Testis (tissue), 3 donors: ENCODE measurements around the gene TRMT112. TPM values are rescaled to one million over a fixed set of nuclear protein-coding genes. Genes with fewer than 3 reads are reported as not detected.

ENCODE experiments used
- DNase-seq: peaks from one replicate; pipeline ENCODE4 v3.0.0-alpha.2; 2019
- H3K27ac ChIP-seq, 2 donors: fragments of 200-600 bp; sonication (generic); one replicate each; pipeline ENCODE4 v1.5.1; 2019
- H3K27me3 ChIP-seq: fragments of 200-600 bp; sonication (generic); one replicate; pipeline ENCODE4 v1.5.1; 2019
- H3K36me3 ChIP-seq: fragments of 200-600 bp; sonication (generic); one replicate; pipeline ENCODE4 v1.5.1; 2017; ENCODE audit warnings: low read depth; ENCODE audit errors: missing control alignments
- H3K4me1 ChIP-seq: fragments of 200-600 bp; sonication (generic); one replicate; pipeline ENCODE4 v1.5.1; 2019
- H3K4me3 ChIP-seq, 2 donors: fragments of 200-600 bp; sonication (generic); one replicate each; pipeline ENCODE4 v1.5.1; 2017 to 2019
- H3K9me3 ChIP-seq: fragments of 200-600 bp; sonication (generic); one replicate; pipeline ENCODE4 v1.5.1; 2017
- POLR2A ChIP-seq: fragments of 450-650 bp; IDR thresholded peaks from one replicate; pipeline ENCODE4 v1.6.1; 2017; ENCODE audit warnings: antibody characterized with exemption, mild to moderate bottlenecking, moderate library complexity
- WGBS, 2 donors: methylation state at CpG; one replicate each; pipeline ENCODE4 v1.1.5; 2018; 5-methylcytosine and 5-hydroxymethylcytosine counted together
- intact Hi-C: fragments of 100-400 bp; cut with DNase I; formaldehyde crosslinking; loops from one replicate; pipeline ENCODE4 v1.15.1; 2023; ENCODE audit warnings: low total_unique reads
- polyA plus RNA-seq: library from polyadenylated mRNA; stranded (reverse); fragments of 350-450 nt; fragmentation: Illumina TruSeq; extraction: RNeasy Lipid Tissue Mini Kit (QIAGEN cat#74804); gene quantifications from one replicate; pipeline ENCODE4 v1.2.3, GENCODE V29; 2014; ENCODE audit warnings: low read depth, low replicate concordance; ENCODE audit not compliant: insufficient read depth
- total RNA-seq, 2 donors: library from RNA; depleted of rRNA; stranded (reverse); fragments of >200 nt; gene quantifications; one replicate each; pipeline ENCODE4 v1.2.3, GENCODE V29; 2016
- TF ChIP-seq, protein P1 (sequence below), 3 experiments: fragments of 450-650 bp in 2 of 3; fragments of 200-600 bp in 1 of 3; sonication (generic) in 1 of 3; IDR thresholded peaks; one replicate each; pipeline ENCODE4 v1.5.1; 2016 to 2019; ENCODE audit warnings: antibody characterized with exemption in 3 of 3, mild to moderate bottlenecking in 2 of 3, moderate library complexity in 1 of 3

TRMT112 gene
- total and polyA plus RNA-seq, 3 donors from 2014 or later, result 275 to 340 (median 303) TPM

DNA sequence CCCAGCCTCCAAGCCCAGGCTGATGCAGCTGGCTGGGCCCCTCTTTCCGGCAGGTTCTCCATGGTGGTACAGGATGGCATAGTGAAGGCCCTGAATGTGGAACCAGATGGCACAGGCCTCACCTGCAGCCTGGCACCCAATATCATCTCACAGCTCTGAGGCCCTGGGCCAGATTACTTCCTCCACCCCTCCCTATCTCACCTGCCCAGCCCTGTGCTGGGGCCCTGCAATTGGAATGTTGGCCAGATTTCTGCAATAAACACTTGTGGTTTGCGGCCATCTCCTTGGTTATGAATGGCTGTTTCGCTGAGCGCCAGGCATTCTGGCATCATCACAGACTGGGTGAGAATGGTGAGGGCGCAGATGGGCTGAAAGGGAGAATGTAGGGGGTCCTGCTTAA, 4.2 kb upstream of the TRMT112 start:
- 95% methylated on average over 5 of the region's 5 CpGs for WGBS, 2 donors
- intact Hi-C loops, result no loop called here
- Histone ChIP-seq H3K4me1 (peaks cover 9% of the 10 kb centered on the region), H3K27ac (peak overlapping the region in 1 of 2 donors; percentile 31), H3K9me3 (no peaks in the 10 kb centered on the region), H3K27me3 (no peaks in the 10 kb centered on the region), H3K36me3 (no peaks in the 10 kb centered on the region), H3K4me3 (no peak overlapping the region)
- no peak for TF ChIP-seq POLR2A
- TF ChIP-seq, protein P1, sequence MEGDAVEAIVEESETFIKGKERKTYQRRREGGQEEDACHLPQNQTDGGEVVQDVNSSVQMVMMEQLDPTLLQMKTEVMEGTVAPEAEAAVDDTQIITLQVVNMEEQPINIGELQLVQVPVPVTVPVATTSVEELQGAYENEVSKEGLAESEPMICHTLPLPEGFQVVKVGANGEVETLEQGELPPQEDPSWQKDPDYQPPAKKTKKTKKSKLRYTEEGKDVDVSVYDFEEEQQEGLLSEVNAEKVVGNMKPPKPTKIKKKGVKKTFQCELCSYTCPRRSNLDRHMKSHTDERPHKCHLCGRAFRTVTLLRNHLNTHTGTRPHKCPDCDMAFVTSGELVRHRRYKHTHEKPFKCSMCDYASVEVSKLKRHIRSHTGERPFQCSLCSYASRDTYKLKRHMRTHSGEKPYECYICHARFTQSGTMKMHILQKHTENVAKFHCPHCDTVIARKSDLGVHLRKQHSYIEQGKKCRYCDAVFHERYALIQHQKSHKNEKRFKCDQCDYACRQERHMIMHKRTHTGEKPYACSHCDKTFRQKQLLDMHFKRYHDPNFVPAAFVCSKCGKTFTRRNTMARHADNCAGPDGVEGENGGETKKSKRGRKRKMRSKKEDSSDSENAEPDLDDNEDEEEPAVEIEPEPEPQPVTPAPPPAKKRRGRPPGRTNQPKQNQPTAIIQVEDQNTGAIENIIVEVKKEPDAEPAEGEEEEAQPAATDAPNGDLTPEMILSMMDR (IDR thresholded peaks at IDR 0.05), result no peak
- DNase-seq, result no peak

DNA sequence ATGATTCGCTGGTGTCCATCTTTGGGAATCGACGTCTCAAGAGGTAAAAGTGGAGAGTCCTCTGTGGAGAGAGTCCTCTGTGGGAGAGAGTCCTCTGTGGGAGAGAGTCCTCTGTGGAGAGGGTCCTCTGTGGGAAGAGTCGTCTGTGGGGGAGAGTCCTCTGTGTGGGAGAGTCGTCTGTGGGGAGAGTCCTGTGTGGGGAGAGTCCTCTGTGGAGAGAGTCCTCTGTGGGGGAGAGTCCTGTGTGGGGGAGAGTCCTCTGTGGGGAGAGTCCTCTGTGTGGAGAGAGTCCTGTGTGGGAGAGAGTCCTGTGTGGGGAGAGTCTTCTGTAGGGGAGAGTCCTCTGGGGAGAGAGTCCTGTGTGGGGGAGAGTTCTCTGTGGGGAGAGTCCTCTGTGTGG, 3.7 kb upstream of the TRMT112 start:
- intact Hi-C loops, result no loop called here
- TF ChIP-seq POLR2A, result no peak
- TF ChIP-seq, protein P1 (IDR thresholded peaks at IDR 0.05), result no peak
- H3K4me1 ChIP-seq, result peaks cover 9% of the 10 kb centered on the region
- peak overlapping the region in 1 of 2 donors; percentile 31 for H3K27ac ChIP-seq
- WGBS, 2 donors, result 70 to 84% methylated on average over 5 of the region's 5 CpGs
- H3K4me3 ChIP-seq, result no peak overlapping the region
- no peak for DNase-seq
- no peaks in the 10 kb centered on the region for H3K36me3 ChIP-seq
- no peaks in the 10 kb centered on the region for H3K9me3 ChIP-seq
- H3K27me3 ChIP-seq, result no peaks in the 10 kb centered on the region

DNA sequence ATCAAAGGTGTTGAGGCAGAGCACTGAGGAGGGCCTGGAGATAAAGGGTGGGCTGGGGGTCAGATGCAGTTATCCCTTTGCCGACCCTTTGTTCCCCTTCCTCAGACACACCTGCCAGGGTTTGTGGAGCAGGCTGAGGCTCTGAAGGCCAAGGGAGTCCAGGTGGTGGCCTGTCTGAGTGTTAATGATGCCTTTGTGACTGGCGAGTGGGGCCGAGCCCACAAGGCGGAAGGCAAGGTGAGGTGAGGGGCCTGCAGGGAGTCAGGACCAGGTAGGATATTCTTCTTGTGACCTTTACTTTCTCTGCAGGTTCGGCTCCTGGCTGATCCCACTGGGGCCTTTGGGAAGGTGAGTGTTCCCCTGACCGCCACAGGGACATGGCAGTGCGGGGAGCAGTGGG, 3.2 kb upstream of the TRMT112 start:
- peaks cover 9% of the 10 kb centered on the region for H3K4me1 ChIP-seq
- H3K27ac ChIP-seq, result peak overlapping the region in 1 of 2 donors; percentile 31
- H3K36me3 ChIP-seq, result no peaks in the 10 kb centered on the region

DNA sequence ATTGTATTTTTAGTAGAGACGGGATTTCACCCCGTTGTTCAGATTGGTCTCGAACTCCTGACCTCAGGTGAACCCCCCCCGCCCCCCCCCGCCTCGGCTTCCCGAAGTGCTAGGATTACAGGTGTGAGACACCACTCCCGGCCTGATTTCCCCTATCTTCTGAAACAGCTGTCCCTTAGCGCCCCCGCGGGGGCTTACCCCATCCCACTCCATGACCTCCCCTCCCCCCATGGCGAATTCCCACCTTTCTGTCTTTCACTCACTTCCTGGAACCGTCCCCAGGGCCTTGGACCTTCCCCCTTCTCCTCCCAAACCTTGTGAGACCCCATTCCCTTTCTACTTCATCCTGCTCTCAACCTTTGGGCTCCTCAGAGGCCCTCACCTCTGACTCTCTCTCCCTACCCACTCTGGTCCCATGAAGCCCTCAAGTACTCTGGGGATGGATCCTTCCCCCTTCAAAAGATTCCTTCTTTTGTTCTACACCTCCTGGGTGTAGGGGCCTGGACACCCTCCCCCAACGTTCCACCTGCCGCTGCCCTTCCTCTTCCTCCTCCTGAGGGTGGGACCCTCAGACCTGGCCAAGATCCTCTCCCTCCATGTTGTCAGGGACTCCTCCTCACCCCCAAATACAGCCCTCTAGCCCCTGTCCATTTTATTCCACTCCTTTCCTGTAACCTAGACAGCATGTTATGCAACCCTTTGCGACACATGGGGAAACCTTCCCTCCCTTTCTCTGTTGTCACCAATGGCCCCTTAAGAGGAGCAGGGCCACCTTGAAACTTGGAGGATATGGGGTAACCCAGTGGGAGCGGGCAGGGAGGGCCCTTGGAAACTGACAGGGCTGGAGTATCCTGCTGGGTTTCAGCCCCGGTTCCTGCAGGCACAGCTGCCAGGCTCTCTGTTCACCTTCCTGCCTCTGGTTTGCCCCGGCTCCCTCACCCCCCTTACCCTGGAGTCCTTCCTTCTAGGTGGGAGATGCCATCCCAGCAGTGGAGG, 1.7 kb upstream of the TRMT112 start:
- WGBS, 2 donors, result 23 to 24% methylated on average over 19 of the region's 19 CpGs
- H3K4me1 ChIP-seq, result peaks cover 9% of the 10 kb centered on the region
- H3K27ac ChIP-seq, result peak overlapping the region; percentile 75 to 98
- H3K27me3 ChIP-seq, result no peaks in the 10 kb centered on the region
- no peaks in the 10 kb centered on the region for H3K9me3 ChIP-seq
- intact Hi-C loops, result no loop called here
- H3K4me3 ChIP-seq, result peak overlapping the region; percentile 72 to 75
- no peak for DNase-seq
- no peaks in the 10 kb centered on the region for H3K36me3 ChIP-seq
- TF ChIP-seq, protein P1 (IDR thresholded peaks at IDR 0.05), result no peak
- no peak for TF ChIP-seq POLR2A

More for the DNA sequence above, 3.2 kb upstream of the TRMT112 start:
- Histone ChIP-seq H3K9me3 (no peaks in the 10 kb centered on the region), H3K4me3 (no peak overlapping the region), H3K27me3 (no peaks in the 10 kb centered on the region)
- DNase-seq, result no peak
- intact Hi-C loops, result no loop called here
- WGBS, 2 donors, result 92 to 94% methylated on average over 6 to 7 of the region's 7 CpGs
- TF ChIP-seq POLR2A, result no peak
- TF ChIP-seq, protein P1 (IDR thresholded peaks at IDR 0.05), result no peak
